SH-SY5Y (cell line): ENCODE data around the gene OR56A5.

Experiments
- GATA2 ChIP-seq: IDR thresholded peaks from 2 replicates; pipeline ENCODE4 v1.6.1; 2011; ENCODE audit warnings: mild to moderate bottlenecking, low read depth, low read length
- GATA3 ChIP-seq: IDR thresholded peaks from 2 replicates; pipeline ENCODE4 v1.6.1; 2011; ENCODE audit warnings: low read depth, mild to moderate bottlenecking, low read length, moderate library complexity

The OR56A5 gene

GRCh38 chr11:5941951-5942350 lies 26.3 kb downstream of the OR56A5 start, which contains the start of gene OR56A3:
TSS of gene OR56A3 (plus strand) at chr11:5942251. CDS start at chr11:5947347, 5,096 bp downstream.
- TF ChIP-seq GATA2, result no peak
- no peak for TF ChIP-seq GATA3

- no peak for TF ChIP-seq GATA2
- TF ChIP-seq GATA3, result no peak
Observed at GRCh38 chr11:5940748-5941147, 27.5 kb downstream of the OR56A5 start.

- TF ChIP-seq GATA2 (no peak), GATA3 (no peak)
Observed at GRCh38 chr11:5938603-5938965, 29.7 kb downstream of the OR56A5 start.

- no peak for TF ChIP-seq GATA3
- TF ChIP-seq GATA2, result no peak
Observed at GRCh38 chr11:5937868-5938602, 30.3 kb downstream of the OR56A5 start.

- TF ChIP-seq GATA2 (no peak), GATA3 (no peak)
Observed at GRCh38 chr11:5933116-5933515, 35.2 kb downstream of the OR56A5 start.

GRCh38 chr11:5932671-5933070 lies 35.6 kb downstream of the OR56A5 start:
- no peak for TF ChIP-seq GATA2
- TF ChIP-seq GATA3, result no peak

- TF ChIP-seq GATA3 (no peak), GATA2 (no peak)
Observed at GRCh38 chr11:5931061-5931460, 37.2 kb downstream of the OR56A5 start.

- TF ChIP-seq GATA2 (no peak), GATA3 (no peak)
Observed at GRCh38 chr11:5930614-5931013, 37.7 kb downstream of the OR56A5 start.

- TF ChIP-seq GATA2 (no peak), GATA3 (no peak)
Observed at GRCh38 chr11:5929571-5930368, 38.5 kb downstream of the OR56A5 start.

GRCh38 chr11:5928811-5929210 lies 39.5 kb downstream of the OR56A5 start:
- TF ChIP-seq GATA3, result no peak
- no peak for TF ChIP-seq GATA2

GRCh38 chr11:5928271-5928670 lies 40.0 kb downstream of the OR56A5 start:
- TF ChIP-seq GATA3 (no peak), GATA2 (no peak)

GRCh38 chr11:5923794-5924193 lies 44.5 kb downstream of the OR56A5 start:
- no peak for TF ChIP-seq GATA3
- no peak for TF ChIP-seq GATA2

GRCh38 chr11:5923427-5923776 lies 44.9 kb downstream of the OR56A5 start:
- no peak for TF ChIP-seq GATA3
- TF ChIP-seq GATA2, result no peak

GRCh38 chr11:5922749-5923426 lies 45.4 kb downstream of the OR56A5 start:
- TF ChIP-seq GATA3 (no peak), GATA2 (no peak)
